ENCODE data around the gene PWWP2B. TPM values are rescaled to one million over a fixed set of nuclear protein-coding genes. Genes with fewer than 3 reads are reported as not detected.

PWWP2B gene
- total and polyA plus RNA-seq, 2 donors (not counting 3 experiments of a cell fraction or from before 2014, with no cell fraction given), result 4.6 to 11.8 TPM

- dilution Hi-C loops (cut with MboI; ENCODE audit: extremely low pct_ligation_motif_present, low sequenced_read_pairs) (no loop called here), intact Hi-C loops (cut with micrococcal nuclease) (no loop called here)
- BruUV-seq (replicated peaks), result no TSS peak
- no peak overlapping the region for H3K9ac ChIP-seq (replicated peaks; ENCODE audit: extremely low read depth, insufficient read depth, low read length)
- TF ChIP-seq CTCF (IDR thresholded peaks at IDR 0.05; ENCODE audit: extremely low read depth in 1 of 2, insufficient read depth in 1 of 2, low read depth in 1 of 2, low read length in 2 of 2) (no peak), JUN (IDR thresholded peaks at IDR 0.05; ENCODE audit: borderline replicate concordance, insufficient read depth, insufficient read length, low read depth) (no peak), POLR2A (IDR thresholded peaks at IDR 0.05; ENCODE audit: low read depth, low read length) (no peak), GATA2 (IDR thresholded peaks at IDR 0.05; ENCODE audit: insufficient read depth, insufficient read length, low read depth, low read length) (no peak), FOS (IDR thresholded peaks at IDR 0.05; ENCODE audit: borderline replicate concordance, insufficient read depth, low read length) (no peak), EZH2 (IDR thresholded peaks at IDR 0.05; ENCODE audit: borderline replicate concordance, low read depth, low read length, severe bottlenecking) (no peak), MAX (IDR thresholded peaks at IDR 0.05; ENCODE audit: insufficient read depth, insufficient read length) (no peak), MYC (IDR thresholded peaks at IDR 0.05; ENCODE audit: low read depth, low read length) (no peak), POLR2AphosphoS5 (IDR thresholded peaks at IDR 0.05; ENCODE audit: insufficient read depth, low read depth, low read length) (no peak)
- H3K4me3 ChIP-seq (replicated peaks in 1 of 3; ENCODE audit: insufficient read depth in 1 of 3, low read depth in 1 of 3, low read length in 3 of 3), result no peak overlapping the region
- no peaks in the 10 kb centered on the region for H3K36me3 ChIP-seq (ENCODE audit: control insufficient read depth in 2 of 2, extremely low read depth in 1 of 2, insufficient read depth in 2 of 2, low read length in 2 of 2)
- H4K20me1 ChIP-seq (replicated peaks; ENCODE audit: control insufficient read depth, extremely low read depth, insufficient read depth, low read length), result no peaks in the 10 kb centered on the region
- no peak overlapping the region for H2AFZ ChIP-seq (ENCODE audit: low read depth, low read length)
- DNase-seq (ENCODE audit: low read depth, low spot score), result no peak
- no peak for FAIRE-seq
- H3K4me2 ChIP-seq (ENCODE audit: insufficient read depth, low read length), result no peak overlapping the region
- no peaks in the 10 kb centered on the region for H3K9me1 ChIP-seq (replicated peaks; ENCODE audit: control insufficient read depth, extremely low read depth, insufficient read depth, low read length)
- H3K79me2 ChIP-seq (ENCODE audit: control insufficient read depth, insufficient read depth, low read length), result no peaks in the 10 kb centered on the region
- H3K4me1 ChIP-seq (ENCODE audit: control insufficient read depth, extremely low read depth, insufficient read depth, low read length), result no peaks in the 10 kb centered on the region
- ChIA-PET POLR2A (no interaction called here), CTCF (no interaction called here)
- no peaks in the 10 kb centered on the region for H3K9me3 ChIP-seq (replicated peaks; ENCODE audit: control insufficient read depth, insufficient read depth, low read length)
- H3K27me3 ChIP-seq (ENCODE audit: control insufficient read depth in 2 of 2, insufficient read depth in 2 of 2, low read length in 2 of 2), result no peaks in the 10 kb centered on the region
- no peak overlapping the region for H3K27ac ChIP-seq (ENCODE audit: insufficient read depth, low read depth, low read length)
Measured at GRCh38 chr10:132466520-132467463, 69.8 kb downstream of the PWWP2B start.

Other genes with a start within 250 kb of the PWWP2B start
- gene DPYSL4, start 210.3 kb upstream of the PWWP2B start, total RNA-seq, result 32.9 and 60.0 TPM in 2 replicates
- 27.1 and 35.0 TPM in 2 replicates for gene DPYSL4, start 210.3 kb upstream of the PWWP2B start, polyA plus RNA-seq
- gene STK32C, start 89.2 kb upstream of the PWWP2B start, total RNA-seq, result 9.5 and 14.1 TPM in 2 replicates
- gene STK32C, start 89.2 kb upstream of the PWWP2B start, polyA plus RNA-seq, result 4.4 and 5.4 TPM in 2 replicates
- 7.8 and 13.6 TPM in 2 replicates for gene LRRC27, start 65.0 kb upstream of the PWWP2B start, total RNA-seq
- gene LRRC27, start 65.0 kb upstream of the PWWP2B start, polyA plus RNA-seq, result 7.6 and 8.3 TPM in 2 replicates
- gene INPP5A, start 140.6 kb downstream of the PWWP2B start, total RNA-seq, result 33.2 and 35.9 TPM in 2 replicates
- 21.2 and 22.9 TPM in 2 replicates for gene INPP5A, start 140.6 kb downstream of the PWWP2B start, polyA plus RNA-seq